ENCODE measurements around the gene OSBPL7.

DNA sequence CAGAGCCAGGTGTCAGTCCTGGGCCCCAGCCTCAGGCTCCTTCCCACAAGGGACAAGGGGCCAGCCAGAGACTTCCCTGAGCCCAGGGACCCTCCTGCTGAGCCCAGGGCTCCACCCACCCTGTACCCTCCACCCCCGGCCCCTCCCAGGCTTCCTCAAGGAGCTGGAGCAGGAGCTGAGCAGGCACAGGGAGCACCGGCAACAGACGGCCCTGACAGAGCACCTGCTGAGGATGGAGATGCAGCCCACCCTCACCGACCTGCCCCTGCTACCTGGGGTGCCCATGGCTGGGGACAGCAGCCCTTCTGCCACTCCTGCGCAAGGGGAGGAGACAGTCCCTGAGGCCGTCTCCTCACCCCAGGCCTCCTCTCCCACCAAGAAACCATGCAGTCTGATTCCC is 15.0 kb upstream of the OSBPL7 start:
- TF ChIP-seq, protein P1, sequence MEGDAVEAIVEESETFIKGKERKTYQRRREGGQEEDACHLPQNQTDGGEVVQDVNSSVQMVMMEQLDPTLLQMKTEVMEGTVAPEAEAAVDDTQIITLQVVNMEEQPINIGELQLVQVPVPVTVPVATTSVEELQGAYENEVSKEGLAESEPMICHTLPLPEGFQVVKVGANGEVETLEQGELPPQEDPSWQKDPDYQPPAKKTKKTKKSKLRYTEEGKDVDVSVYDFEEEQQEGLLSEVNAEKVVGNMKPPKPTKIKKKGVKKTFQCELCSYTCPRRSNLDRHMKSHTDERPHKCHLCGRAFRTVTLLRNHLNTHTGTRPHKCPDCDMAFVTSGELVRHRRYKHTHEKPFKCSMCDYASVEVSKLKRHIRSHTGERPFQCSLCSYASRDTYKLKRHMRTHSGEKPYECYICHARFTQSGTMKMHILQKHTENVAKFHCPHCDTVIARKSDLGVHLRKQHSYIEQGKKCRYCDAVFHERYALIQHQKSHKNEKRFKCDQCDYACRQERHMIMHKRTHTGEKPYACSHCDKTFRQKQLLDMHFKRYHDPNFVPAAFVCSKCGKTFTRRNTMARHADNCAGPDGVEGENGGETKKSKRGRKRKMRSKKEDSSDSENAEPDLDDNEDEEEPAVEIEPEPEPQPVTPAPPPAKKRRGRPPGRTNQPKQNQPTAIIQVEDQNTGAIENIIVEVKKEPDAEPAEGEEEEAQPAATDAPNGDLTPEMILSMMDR (IDR thresholded peaks at IDR 0.05; ENCODE audit: low read depth, low read length, missing input control) = no peak
- TF ChIP-seq TAF1 (conservative IDR thresholded peaks at IDR 0.05) (no peak), JUND (IDR thresholded peaks at IDR 0.05) (no peak)

All from liver (tissue), 3 donors.